GM19372 (cell line): ENCODE measurements around the gene SLC24A3.

Source experiments
- ATAC-seq: cut with Tn5 transposase; IDR thresholded peaks from one replicate; pipeline ENCODE4 v1.9.1; 2021; ENCODE audit warnings: mild to moderate bottlenecking, low read depth, moderate library complexity; ENCODE audit not compliant: unreplicated experiment

The SLC24A3 gene

GRCh38 chr20:19412254-19412653 lies 199.8 kb downstream of the SLC24A3 start:
- no peak for ATAC-seq

GRCh38 chr20:19414600-19414999 lies 202.2 kb downstream of the SLC24A3 start:
- ATAC-seq: no peak

- no peak for ATAC-seq
Measured at GRCh38 chr20:19415786-19416185, 203.3 kb downstream of the SLC24A3 start.

- ATAC-seq: no peak
Measured at GRCh38 chr20:19416627-19417026, 204.2 kb downstream of the SLC24A3 start.

GRCh38 chr20:19419396-19419795 lies 207.0 kb downstream of the SLC24A3 start:
- no peak for ATAC-seq

GRCh38 chr20:19423097-19423899 lies 210.9 kb downstream of the SLC24A3 start:
- ATAC-seq: no peak

GRCh38 chr20:19423900-19424620 lies 211.6 kb downstream of the SLC24A3 start:
- ATAC-seq: no peak

GRCh38 chr20:19426356-19426755 lies 213.9 kb downstream of the SLC24A3 start:
- ATAC-seq: no peak

GRCh38 chr20:19427480-19427879 lies 215.0 kb downstream of the SLC24A3 start:
- ATAC-seq: no peak

- no peak for ATAC-seq
Measured at GRCh38 chr20:19427913-19428312, 215.5 kb downstream of the SLC24A3 start.

GRCh38 chr20:19428324-19428723 lies 215.9 kb downstream of the SLC24A3 start:
- ATAC-seq: no peak

GRCh38 chr20:19429538-19429937 lies 217.1 kb downstream of the SLC24A3 start:
- no peak for ATAC-seq

- ATAC-seq: no peak
Measured at GRCh38 chr20:19430641-19431315, 218.3 kb downstream of the SLC24A3 start.

- ATAC-seq: no peak
Measured at GRCh38 chr20:19431316-19431700, 218.9 kb downstream of the SLC24A3 start.

GRCh38 chr20:19431906-19432305 lies 219.5 kb downstream of the SLC24A3 start:
- no peak for ATAC-seq

- no peak for ATAC-seq
Measured at GRCh38 chr20:19433371-19434350, 221.2 kb downstream of the SLC24A3 start.

- no peak for ATAC-seq
Measured at GRCh38 chr20:19435316-19435715, 222.9 kb downstream of the SLC24A3 start.

GRCh38 chr20:19435821-19436220 lies 223.4 kb downstream of the SLC24A3 start:
- ATAC-seq: no peak

- ATAC-seq: no peak
Measured at GRCh38 chr20:19438488-19438887, 226.0 kb downstream of the SLC24A3 start.
